ENCODE measurements around the gene GRIA1.

Gene GRIA1

DNA sequence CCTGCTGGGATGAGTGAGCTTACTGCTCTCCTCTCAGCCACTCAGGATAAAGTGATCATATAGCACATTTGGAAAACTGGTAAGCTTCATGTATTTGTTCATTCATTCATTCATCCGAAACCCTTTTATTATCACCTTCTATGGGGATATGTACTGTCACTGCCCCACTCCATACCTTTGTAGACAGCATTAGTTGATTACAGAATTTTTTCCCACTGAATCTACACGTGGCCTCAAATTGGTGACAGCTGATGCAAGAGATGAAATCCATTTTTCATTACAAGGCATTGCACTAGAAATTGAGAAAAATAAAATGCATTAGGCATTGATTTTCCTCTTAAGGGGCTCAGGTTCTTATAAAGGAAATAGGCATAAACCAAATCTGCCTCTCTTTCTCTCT is 9.7 kb downstream of the GRIA1 start:
- no peak for DNase-seq

DNA sequence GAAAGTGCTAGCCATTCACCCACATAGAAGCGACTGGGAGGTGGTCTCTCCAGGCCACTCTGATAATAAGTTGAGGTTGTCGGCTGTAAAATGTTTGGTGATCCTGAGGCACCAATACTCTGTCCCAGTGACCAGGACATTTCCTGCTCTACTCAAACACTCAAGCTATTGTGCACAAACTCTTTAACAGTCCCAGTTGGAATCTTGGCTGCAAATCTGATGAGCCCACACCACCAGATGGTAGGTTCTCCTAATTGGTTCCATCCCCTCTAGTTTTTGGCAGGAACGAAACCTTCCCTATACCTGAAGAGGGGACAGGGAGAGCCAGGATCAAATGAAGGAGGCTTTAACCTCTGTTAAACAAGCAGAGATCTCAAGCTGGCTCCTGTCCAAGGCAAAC is 14.3 kb downstream of the GRIA1 start:
- no peak for DNase-seq

DNA sequence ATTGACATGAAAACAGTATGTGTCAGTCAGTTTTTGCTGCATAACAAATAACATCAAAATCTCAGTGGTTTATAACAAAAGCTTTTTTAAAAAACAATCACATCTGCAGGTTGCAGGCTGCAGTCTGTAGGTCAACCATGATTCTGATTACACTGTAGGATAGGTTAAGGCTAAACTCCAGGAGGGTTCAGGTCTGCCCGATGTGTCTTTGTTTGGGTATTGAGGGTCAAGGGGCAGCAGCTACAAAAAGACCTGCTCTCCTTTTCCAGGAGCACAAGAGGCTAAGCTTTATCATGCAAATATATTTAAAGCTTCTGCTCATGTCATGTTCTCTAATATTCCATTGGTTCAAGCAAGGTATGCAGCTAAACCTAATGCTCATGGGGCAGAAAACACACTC is 18.2 kb downstream of the GRIA1 start:
- no peak for DNase-seq

DNA sequence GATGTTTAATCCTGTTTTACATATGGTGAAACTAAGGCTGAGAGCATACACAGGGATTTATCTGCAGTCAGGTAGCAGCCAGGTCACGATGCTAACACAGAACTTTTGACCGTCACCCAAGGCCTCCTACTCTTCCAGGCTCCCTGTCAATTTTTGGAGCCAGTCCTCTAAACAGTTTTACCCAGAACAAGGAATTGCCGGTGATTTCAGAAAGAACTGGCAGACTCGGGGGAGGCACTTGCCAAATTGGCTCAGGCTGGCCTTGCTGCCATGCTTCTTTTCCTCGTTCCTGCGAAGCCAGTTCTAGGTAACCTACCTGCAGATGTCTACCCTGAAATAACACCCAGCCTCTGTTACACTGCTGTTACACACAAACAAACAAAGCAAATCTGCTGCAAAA is 21.2 kb downstream of the GRIA1 start:
- no peak for DNase-seq

DNA sequence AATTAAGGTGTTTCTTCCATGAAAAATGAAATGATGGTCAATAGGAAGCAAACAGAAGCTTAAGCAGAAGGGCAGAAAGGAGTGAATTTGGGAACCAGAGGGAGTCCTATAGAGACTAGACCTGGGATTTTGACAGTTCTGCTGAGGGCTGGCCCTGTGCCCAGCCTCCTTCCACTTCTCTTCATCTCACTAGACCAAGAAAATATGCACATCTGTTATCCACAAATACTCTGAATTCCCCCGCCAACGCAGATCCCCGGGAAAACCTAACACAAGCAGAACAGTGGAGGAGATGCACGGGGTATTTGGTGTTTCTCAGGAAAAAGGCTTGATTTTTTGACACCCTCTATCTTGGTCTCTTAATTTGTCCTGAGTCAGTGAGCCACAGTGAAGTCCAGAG is 22.7 kb downstream of the GRIA1 start:
- DNase-seq = no peak

DNA sequence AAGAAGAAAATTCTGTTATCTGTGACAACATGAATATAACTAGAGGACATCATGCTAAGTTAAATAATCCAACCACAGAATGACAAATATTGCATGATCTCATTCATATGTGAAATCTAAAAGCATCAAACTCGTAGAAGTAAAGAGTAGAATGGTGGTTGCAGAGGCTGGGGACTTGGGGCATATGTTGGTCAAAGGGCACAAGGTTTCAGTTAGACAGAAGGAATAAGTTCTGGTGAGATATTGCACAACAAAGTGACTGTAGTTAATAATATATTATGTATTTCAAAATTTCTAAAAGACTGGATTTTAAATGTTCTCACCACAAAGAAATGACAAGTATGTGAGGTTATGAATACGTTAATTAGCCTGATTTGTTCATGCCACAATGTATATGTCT is 24.8 kb downstream of the GRIA1 start:
- DNase-seq = no peak

DNA sequence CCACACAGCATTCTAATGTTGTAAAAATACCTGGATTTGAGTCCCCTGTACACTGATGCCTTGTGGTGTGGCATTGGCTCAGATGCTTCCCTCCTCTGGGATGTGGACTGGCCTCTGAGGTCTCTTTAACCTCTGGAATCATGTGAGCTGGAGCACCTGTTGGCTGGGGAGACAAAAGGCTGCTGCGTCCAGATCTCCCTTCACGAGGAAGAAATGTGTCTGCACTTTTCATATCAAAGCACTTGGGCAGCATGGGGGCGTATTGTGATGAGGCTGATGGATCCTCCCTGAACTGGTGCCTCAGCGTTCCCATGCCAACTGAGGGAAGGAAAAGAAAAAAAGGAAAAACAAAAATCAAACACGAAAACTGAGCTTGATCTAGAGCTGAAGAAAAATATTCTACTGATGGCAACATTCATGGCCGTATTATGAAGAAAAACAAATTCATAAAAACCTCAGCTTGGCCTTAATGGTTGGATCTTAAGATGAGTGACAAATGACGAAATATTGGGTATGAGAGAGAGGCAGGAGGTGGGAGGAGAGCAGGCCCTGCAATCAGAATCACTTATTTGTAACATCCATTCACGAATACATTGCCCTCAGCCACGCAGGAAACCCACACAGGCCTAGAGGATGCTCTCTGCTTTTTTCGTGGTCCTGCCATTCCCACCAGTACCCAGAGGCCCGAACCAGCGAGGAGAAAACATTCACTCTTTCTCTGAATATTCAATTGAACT is 26.2 kb downstream of the GRIA1 start:
- no peak for DNase-seq

DNA sequence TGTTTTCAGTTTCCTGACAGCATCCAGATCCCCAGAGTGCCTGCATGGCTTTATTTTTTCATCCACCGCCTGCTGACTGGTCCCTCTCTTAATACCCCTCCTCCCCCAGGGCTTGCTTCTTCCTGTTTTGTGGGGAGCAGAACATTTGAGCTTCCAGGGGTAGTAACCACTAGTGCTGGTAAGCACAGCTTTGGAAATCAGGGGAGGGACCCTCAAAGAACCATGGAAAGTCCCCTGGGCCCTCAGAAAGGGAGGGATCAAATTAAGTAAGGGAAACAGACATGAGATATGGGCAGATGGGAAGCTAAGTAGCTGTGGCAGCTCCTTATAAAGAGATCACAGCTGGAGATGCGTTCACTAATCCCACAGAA is 26.8 kb downstream of the GRIA1 start:
- no peak for DNase-seq

DNA sequence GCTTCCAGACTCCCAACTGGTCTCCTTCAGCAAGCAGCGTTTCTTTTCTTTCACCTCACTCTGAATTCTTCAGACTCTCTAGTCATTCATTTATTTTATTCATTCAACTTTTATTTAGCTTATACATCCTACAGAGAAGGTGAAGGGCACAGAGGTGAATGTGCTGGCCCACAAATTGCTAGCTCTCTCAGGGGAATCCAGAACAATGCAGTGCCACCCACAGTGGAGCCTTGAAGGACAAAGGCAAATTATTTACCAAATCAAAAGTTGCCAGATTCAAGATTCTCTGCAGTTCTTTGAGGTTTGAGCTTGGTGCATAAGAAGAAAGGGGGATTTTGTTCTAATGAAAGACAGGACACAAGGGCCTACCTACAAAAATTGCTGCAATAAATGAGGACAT is 29.7 kb downstream of the GRIA1 start:
- no peak for DNase-seq

DNA sequence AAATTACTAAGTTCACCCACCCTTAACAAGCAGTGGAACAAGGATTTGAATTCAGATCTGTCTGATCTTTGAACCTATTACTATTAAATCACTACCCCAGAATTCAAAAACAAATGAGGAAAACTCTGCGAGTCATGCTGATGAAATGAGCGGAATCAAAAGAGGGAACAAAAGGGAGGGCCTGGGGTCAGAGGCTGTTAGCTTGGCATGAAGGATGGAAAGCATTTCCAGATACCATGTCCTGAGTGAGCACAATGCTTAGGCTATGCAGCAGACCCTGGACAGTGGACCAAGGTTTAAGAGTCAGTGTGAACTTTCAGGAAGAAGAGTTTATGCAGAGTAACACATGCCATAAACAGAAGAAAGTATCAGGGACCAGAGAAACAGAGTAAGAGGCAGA is 30.5 kb downstream of the GRIA1 start:
- DNase-seq = no peak

DNA sequence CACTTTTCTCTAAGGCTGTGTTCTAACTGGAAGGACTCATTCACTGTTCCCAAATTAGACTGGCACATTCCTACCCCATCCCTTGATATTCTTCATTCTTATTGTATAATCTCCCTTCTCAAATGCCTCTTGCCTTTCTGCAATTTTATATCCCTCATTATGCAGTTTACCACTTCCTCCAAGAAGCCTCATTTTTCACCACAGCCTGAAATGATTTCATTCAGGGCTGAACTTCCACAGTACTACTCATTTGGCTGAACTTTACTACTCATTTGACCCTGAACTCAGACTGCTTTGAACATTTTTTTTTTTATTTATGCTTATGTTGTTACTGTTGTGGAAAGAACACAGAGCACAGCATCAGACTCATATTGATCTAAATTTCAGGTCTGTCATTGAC is 32.7 kb downstream of the GRIA1 start:
- DNase-seq = no peak

DNA sequence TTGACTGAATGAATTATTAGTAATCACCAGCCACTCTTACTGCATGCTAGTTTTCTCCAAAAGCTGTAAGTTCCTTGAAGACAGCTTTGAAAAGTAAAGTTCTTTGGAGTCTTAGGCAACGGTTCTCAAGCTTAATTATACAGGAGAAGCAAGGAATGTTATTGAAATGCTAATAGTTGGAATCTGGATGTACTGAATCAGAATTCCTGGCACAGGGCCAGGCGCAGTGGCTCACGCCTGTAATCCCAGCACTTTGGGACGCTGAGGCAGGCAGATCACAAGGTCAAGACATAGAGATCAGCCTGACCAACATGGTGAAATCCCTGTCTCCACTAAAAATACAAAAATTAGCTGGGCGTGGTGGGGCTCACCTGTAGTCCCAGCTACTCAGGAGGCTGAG is 33.4 kb downstream of the GRIA1 start:
- DNase-seq = no peak

DNA sequence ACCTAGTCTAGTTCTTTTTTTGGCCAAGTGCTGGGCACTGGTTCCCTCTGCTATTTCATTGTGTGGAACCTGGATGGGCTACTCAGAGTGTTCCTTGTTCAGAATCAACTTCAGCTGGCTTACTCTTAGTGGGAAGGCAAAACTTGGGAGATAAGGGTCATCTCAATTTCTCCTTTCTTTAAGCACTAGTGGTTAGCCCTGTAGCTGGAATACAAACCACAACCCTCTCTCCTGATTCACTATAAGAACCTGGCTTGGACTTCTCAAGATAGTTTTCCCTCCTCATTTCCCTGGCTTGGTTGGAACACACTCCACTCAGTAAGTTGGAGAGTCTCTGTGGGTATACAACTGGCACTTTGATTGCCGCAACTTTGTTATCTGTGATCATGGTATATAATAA is 35.1 kb downstream of the GRIA1 start:
- no peak for DNase-seq

DNA sequence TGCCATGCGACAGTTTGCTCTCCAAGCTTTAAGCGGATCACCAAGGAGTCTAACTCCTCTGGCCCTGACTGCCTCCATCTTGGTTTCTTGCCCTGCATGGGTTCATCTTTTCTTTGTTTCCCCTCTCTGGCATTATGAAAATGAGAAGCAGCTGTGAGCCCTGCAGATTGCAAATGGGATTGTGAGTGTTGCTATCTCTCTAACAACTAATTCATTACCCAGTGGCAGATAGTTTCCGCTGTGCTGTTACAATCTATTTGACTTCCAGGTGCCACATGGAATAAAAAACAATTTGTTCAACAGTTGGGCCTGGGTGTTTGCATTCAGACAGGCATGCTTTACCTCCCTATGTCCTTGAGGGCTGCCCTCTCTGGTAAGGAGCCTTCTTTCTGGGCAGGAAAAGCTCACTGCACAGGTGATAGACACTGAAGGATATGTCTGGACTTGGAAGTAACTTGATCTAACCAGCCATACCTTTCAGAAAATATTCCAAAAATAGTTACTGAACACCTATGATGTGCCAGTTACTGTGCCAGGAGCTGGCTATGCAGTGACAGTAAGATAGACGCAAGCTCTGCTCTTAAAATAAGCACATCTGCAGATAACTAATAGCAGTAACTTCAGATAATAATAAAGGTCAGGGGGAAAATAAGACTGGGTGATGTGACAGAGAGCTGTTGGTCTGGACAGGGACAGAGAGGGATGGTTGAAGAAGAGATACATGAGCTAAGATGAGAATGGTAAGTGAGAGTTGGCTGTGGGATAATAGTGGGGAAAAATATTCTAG is 40.1 kb downstream of the GRIA1 start:
- no peak for DNase-seq

DNA sequence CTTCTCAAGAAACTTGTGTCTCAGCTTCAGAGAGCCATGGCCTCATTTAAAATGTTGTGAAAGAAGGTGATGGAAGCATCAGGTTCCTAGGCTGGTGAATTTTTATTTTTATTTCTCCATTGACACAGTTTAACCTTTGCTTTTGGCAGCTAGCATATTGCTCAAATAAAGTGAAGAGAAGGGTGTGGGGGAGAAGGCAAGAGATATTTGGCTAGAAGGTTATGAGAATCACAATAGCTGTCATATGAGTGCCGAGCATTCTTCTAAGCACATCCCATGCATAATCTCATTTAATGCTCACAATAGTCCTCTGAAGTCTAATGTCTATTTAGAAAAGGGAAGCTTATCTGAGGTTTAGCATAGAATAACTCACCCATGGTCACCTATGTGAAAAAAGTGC is 43.1 kb downstream of the GRIA1 start:
- no peak for DNase-seq

DNA sequence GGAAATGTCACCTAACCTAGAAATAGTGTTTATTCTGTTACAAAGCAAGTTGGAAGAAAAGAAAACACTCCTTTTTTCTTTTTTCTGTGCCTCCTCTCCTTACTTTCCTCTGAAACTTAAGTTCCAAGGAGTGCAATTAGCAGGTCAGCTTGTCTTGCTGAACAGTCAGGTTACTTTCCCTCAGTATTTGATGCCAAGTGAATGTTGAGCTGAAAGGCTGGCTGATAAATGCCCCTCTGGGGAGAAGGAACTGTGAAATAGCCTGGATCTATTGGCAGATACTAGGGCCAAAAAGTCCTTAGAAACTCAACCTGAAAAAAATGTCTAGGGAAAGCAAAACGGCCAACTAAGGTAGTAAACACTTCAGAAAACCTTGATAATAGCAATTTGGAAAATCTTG is 43.6 kb downstream of the GRIA1 start:
- DNase-seq = no peak

DNA sequence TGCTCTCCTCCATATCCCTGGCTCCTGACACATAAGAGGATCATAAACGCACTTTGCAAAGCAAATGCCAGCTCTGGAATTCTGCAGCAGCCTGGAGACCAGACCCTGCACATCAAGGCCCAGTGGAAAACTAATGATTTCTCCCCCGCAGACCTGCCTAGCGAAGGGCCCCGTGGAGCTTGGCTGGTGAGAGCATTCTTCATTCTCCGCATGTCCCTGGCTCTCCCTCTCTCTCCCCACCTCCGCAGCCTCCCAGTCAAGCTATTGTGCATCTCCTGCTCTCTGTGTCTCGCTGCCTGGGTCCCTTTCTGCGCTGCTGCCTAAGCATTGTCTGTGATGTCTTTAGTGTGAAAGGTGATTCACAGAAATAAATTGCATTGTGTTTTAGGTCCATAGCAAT is 46.7 kb downstream of the GRIA1 start:
- DNase-seq = no peak

DNA sequence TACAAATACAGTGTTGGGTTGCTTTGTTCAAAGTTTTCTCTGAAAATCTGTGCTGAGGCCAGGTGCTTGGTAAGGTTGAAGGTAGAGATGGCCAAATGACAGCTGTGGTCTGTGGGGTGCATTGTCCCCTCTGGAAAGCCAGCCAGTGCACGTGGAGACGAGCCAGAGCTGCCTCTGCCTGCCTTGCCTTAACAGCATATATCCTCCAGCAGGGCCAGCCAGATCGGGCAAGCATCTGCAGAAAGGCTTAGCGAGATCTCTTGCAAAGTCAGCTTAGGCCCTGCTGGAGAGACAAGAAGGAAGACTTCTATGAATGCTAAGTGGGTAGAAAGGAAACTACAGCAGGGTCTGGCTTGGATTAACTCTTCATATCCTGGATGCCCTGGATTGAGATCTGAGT is 49.5 kb downstream of the GRIA1 start:
- DNase-seq = no peak

DNA sequence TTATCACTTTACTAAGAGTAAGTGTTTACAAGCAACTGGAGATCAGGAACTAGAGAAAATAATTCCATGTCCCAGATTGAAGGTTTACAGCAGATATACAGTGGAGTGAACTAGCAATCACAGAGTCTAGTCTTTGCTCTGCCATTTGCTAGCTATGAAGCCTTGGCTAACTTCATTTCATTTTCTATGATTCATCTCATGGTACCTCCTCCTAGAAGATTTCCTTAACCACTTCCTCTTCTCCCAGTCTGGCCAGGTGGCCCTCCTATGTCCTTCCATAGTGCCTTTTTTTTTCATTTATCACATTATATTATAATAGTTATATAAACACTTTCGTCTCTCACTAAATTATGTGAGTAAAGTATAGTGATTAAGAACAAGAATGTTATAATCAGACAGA is 52.1 kb downstream of the GRIA1 start:
- DNase-seq = no peak

DNA sequence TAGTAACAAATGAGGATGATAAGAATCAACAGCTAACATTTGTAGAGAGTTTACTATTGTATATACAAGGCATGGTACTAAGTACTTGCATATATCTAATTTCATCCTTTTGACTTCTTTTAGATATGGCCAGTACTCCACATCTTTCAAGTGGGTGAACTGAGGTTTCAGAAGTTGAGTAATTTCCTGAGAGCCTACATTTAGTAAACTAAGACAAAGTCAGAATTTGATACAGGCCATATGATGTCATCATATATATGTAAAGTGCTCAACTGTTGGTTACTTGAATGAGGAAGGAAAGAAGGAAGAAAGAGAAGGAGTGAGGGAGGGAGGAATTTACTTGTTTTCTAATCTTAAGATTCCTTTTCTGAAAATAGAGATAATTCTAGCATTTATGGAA is 52.8 kb downstream of the GRIA1 start:
- DNase-seq = no peak

DNA sequence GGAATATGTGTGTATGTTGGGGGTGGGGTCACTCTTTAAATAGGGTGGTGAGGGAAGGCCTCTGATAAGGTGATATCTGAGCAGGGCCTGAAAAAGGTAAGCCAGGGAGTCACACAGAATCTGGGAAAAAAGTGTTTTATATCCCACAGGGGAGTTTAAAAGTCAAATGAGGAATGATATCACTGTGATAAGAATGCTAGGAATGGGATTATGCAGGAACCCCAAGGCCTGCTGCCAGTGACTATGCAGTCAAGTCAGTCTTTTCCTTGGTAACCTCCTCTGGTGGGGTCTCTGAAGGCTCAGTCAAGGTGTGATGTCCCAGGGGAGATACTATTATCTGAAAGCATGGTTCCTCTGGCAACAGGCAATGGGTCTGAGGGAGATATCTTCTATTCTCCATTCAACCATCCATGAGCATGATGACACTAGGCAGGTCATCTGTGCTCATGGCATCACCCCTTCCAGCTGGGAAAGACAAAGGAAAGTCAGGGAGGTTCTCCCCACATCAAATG is 53.5 kb downstream of the GRIA1 start:
- DNase-seq = no peak

DNA sequence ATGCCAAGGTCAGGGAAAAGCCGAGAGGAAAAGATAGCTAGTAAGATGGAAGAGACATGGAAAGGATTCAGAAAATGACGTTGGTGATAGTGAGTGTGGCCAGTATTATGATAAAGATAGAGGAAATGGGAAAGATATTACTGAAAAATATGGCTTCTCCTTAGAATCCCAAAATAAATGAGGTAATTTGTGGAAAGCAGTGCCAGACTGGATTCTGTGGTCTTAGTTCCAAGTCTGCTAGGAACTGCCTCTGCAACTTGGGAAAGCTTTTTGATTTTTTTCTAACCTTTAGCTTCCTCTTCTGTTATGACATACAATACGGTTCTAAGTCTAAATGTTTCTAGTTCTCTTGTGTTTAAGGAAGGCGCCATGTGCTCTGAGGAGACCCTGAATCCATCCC is 54.2 kb downstream of the GRIA1 start:
- DNase-seq = no peak

DNA sequence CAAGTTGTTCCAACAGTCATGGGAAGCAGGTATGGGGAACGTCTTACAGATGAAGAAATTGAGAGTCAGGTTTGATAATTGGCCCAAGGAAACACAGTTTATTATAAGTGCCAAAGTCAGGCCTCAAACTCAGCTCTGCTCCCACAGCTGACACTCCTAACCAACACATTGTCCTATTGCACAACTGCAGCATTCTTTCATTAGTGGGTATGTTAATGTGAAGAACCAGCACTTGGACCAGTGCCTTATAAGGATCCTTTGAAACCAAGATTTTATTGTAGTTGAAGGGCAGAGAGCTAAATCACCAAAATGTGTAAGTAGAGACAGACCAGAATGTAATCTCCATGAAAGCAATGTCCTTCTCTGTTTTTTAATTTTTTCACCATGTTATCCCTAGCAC is 56.1 kb downstream of the GRIA1 start:
- DNase-seq = no peak

DNA sequence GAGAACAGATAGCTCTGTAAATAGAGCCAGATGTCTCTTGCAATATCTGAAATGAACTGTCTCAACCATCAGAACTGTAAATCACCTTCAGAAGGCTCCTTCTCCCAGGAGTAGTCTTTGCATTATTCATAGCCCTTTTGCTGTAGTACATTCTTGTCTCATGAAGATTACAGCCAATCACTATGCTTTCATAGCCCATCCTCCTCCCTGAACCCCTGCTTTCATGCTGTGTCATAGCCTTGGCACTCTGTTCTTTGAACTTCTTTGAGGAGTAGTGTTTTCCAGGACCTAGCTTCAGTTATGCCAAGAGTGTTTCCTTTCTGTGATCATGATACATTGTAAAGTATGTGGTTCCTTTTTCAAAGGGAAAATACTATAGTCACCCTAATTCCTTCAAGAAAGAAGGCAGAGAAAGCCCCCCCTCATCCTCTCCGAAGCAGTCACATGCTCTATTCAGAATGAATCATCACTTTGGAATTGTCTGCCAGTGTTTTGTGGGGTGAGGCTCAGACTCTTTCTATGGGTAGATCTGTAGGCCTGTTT is 61.1 kb downstream of the GRIA1 start:
- DNase-seq = no peak

Data from activated CD8-positive, alpha-beta memory T cell treated with anti-CD3 and anti-CD28 coated beads, Interleukin-2, amount 50 U/mL, for 4 hours (primary cell).